ENCODE results near the gene CDC42BPB. TPM values are rescaled to one million over a fixed set of nuclear protein-coding genes. Genes with fewer than 3 reads are reported as not detected.
"Not testable (repeated sequence)": the region's sequence is repeated elsewhere in the genome, so short reads cannot be mapped to it uniquely, and the experiment has no call there.

The CDC42BPB gene
- total RNA-seq, 1 donor from 2014 or later: 103 TPM

DNA sequence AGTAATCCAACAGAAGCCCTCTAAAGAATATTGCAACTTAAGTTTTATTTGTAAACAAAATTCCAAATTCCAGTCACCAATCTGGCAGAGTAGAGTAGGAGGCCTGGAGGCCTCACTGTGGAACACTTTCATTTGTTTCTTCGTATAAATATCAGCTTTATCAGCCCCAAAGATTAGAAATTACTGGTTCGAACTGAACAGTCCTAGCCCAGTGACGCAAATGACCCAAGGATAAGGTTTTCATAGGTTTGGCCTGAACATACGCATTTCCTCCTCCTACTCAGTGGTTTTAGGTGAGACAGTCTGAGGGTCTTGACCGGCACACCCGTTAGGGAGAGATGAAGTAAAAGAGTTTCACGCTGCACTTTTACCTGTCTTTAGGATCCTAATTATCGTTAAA, 1.7 kb downstream of the CDC42BPB start:
- Mint-ChIP-seq H3K4me1 (peaks cover 35% of the 10 kb centered on the region), H3K36me3 (no peaks in the 10 kb centered on the region), H3K27me3 (ENCODE audit: low read depth) (no peaks in the 10 kb centered on the region), H3K9me3 (no peaks in the 10 kb centered on the region), H3K27ac (peak overlapping the region; percentile 88), H3K4me3 (peak overlapping the region; percentile 84)
- no peak for DNase-seq (ENCODE audit: low spot score in 2 of 2, unreplicated experiment in 2 of 2)
- TF ChIP-seq, protein P1, sequence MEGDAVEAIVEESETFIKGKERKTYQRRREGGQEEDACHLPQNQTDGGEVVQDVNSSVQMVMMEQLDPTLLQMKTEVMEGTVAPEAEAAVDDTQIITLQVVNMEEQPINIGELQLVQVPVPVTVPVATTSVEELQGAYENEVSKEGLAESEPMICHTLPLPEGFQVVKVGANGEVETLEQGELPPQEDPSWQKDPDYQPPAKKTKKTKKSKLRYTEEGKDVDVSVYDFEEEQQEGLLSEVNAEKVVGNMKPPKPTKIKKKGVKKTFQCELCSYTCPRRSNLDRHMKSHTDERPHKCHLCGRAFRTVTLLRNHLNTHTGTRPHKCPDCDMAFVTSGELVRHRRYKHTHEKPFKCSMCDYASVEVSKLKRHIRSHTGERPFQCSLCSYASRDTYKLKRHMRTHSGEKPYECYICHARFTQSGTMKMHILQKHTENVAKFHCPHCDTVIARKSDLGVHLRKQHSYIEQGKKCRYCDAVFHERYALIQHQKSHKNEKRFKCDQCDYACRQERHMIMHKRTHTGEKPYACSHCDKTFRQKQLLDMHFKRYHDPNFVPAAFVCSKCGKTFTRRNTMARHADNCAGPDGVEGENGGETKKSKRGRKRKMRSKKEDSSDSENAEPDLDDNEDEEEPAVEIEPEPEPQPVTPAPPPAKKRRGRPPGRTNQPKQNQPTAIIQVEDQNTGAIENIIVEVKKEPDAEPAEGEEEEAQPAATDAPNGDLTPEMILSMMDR (IDR thresholded peaks at IDR 0.05; ENCODE audit: unreplicated experiment): no peak

- Mint-ChIP-seq H3K9me3 (no peaks in the 10 kb centered on the region), H3K4me1 (peaks cover 17% of the 10 kb centered on the region), H3K27me3 (ENCODE audit: low read depth) (no peaks in the 10 kb centered on the region), H3K27ac (no peak overlapping the region), H3K36me3 (peaks cover 3% of the 10 kb centered on the region), H3K4me3 (no peak overlapping the region)
- TF ChIP-seq, protein P1 (IDR thresholded peaks at IDR 0.05; ENCODE audit: unreplicated experiment): no peak
- no peak for DNase-seq (ENCODE audit: low spot score in 2 of 2, unreplicated experiment in 2 of 2)
Measured at GRCh38 chr14:103052407-103052806, 4.9 kb downstream of the CDC42BPB start.

GRCh38 chr14:103050935-103051334, 6.4 kb downstream of the CDC42BPB start:
- peaks cover 14% of the 10 kb centered on the region for H3K4me1 Mint-ChIP-seq
- DNase-seq (ENCODE audit: low spot score in 2 of 2, unreplicated experiment in 2 of 2): no peak
- no peak overlapping the region for H3K27ac Mint-ChIP-seq
- H3K27me3 Mint-ChIP-seq (ENCODE audit: low read depth): no peaks in the 10 kb centered on the region
- H3K4me3 Mint-ChIP-seq: no peak overlapping the region
- no peaks in the 10 kb centered on the region for H3K9me3 Mint-ChIP-seq
- peaks cover 3% of the 10 kb centered on the region for H3K36me3 Mint-ChIP-seq
- TF ChIP-seq, protein P1 (IDR thresholded peaks at IDR 0.05; ENCODE audit: unreplicated experiment): no peak

- H3K9me3 Mint-ChIP-seq; H3K4me3 Mint-ChIP-seq; H3K4me1 Mint-ChIP-seq; H3K27me3 Mint-ChIP-seq (ENCODE audit: low read depth); H3K27ac Mint-ChIP-seq; DNase-seq (ENCODE audit: low spot score in 2 of 2, unreplicated experiment in 2 of 2): not testable (repeated sequence)
- peaks cover 11% of the 10 kb centered on the region for H3K36me3 Mint-ChIP-seq
Measured at GRCh38 chr14:103047453-103047852, 9.9 kb downstream of the CDC42BPB start.

DNA sequence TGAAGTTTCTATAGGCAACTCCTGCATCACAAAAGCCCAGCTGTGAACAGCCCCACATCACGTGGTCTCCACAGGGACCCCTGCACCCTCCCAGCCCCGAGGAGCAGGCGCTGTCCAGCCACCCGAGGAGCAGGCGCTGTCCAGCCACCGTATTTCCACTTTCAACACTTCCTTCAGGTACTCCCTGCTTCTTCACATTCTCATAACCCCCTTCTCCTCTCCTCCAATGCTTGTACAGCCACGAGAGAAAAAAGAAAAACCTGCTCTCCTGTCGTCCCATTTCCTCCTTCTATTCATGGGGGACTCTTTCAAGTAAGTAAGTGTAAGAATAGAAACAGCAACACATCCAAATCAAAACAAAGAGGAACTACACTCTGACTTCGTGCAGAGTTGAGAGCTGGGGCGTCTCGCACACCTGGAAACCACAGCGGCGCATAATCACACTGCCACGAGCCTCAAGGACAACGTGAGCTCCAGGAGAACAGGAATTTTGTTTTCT, 11.9 kb downstream of the CDC42BPB start:
- H3K4me3 Mint-ChIP-seq: no peak overlapping the region
- peaks cover 9% of the 10 kb centered on the region for H3K4me1 Mint-ChIP-seq

DNA sequence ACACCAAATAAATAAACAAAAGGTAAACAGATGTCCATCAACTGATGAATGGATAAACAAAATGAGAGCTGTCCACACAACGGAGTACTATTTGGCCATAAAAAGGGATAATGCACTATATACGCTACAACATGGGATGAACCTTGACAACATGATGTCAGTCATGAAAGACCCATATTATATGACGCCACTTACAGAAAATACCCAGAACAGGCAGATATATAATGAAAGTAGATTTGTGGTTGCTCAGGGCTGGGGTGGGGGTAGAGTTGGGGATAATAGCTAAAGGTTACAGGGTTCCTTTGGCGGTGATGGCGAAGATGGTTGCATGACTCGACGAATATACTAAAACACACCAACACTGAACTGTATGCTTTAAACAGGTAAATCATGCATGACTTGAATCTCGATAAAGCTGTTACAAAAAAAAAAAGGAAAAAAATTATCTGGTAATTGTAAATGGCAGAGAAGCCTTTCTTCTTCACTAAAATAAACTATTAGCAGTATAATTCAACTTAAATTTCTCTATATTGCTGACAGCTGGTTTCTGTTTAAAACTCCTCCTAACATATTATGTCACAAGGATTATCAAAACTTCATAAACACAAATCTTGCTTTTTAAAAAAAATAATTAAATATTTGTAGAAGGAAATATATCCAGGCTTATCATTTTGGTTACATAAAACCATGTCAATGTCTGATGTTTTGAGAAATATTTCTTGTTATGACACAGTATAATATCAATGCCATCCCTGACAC, 13.9 kb downstream of the CDC42BPB start:
- no peak for DNase-seq (ENCODE audit: low spot score in 2 of 2, unreplicated experiment in 2 of 2)
- Mint-ChIP-seq H3K27me3 (ENCODE audit: low read depth) (no peaks in the 10 kb centered on the region), H3K9me3 (peaks cover 14% of the 10 kb centered on the region), H3K4me1 (peaks cover 9% of the 10 kb centered on the region), H3K36me3 (peaks cover 35% of the 10 kb centered on the region), H3K4me3 (no peak overlapping the region), H3K27ac (no peak overlapping the region)
- TF ChIP-seq, protein P1 (IDR thresholded peaks at IDR 0.05; ENCODE audit: unreplicated experiment): no peak

More for the DNA sequence above, 11.9 kb downstream of the CDC42BPB start:
- DNase-seq (ENCODE audit: low spot score in 2 of 2, unreplicated experiment in 2 of 2): no peak
- Mint-ChIP-seq H3K27ac (peak overlapping the region; percentile 18), H3K27me3 (ENCODE audit: low read depth) (no peaks in the 10 kb centered on the region), H3K9me3 (peaks cover 7% of the 10 kb centered on the region), H3K36me3 (peaks cover 26% of the 10 kb centered on the region)
- TF ChIP-seq, protein P1 (IDR thresholded peaks at IDR 0.05; ENCODE audit: unreplicated experiment): no peak

Data from mesothelial cell of epicardium (in vitro differentiated cells).